Measurements from ENCODE around the gene IFNAR2.

IFNAR2 gene

DNA sequence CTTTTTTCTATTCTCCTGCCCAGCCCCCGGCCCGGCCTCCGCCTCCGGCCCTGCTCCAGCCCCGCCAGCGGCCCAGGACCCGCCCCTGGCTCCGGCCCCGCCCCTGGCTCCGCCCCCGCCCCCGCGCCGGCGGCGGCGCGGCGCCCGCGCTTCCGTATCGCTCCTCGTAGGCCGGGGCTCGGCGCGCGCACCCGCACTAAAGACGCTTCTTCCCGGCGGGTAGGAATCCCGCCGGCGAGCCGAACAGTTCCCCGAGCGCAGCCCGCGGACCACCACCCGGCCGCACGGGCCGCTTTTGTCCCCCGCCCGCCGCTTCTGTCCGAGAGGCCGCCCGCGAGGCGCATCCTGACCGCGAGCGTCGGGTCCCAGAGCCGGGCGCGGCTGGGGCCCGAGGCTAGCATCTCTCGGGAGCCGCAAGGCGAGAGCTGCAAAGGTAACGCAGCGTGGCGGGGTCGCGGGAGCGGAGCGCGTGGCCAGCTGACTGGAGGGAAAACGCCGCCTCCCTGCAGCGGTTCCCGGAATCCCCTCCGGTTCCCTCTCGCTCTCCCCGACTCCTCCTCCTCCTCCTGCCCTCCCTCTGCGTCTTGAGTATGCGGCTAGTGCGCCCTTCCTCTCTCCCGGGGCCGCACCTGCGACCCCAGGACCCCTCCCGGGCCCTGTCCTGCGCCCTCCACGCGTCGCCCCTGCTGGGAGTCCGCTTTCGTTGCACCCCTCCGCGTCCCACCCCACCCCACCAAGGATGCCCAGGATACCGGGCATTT lies at the start of gene IFNAR2:
Gene IFNAR2, plus strand, starts transcription at position 155 of the 761 bp plus-strand sequence. CDS start 11,985 bp downstream, outside the sequence.
- DNase-seq = peak; percentile 50

DNA sequence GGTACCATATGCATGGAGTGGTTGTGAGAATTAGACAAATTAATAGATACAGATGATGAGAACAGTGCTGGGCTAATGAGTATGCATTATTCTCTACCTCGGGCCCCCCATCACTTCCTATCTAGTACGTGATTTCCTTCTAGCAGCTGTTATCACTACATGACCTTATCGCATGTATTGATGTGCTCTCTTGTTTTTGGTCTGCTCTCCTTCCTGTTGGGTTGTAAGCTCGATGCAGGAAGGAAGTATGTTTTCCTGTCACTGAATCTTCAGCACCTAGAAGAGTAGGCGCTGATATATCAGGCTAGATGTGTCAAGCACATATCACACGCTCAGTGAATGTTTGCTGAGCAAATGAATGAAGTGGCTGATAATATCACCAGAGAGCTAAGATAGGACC lies 43.9 kb upstream of the IFNAR2 start:
- no peak for DNase-seq

DNA sequence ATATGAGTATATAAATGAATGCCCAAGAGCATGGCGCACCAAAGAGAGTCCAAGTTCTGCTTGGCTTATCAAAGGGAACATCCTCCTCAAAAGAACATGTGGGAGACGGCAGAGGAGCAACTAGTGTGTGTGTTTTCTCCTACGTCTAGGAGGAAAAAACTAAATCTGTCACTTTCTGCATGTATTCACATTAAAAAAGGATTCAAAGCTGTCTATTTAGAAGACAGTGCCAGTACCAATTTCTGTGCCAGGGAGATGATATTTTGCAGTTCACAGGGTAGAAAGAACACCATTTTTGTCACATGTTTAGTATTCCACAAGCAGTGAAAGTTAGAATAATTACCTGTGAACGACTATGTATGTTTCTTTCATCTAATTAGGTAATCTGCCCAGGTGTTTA lies 42.5 kb upstream of the IFNAR2 start:
- no peak for DNase-seq

DNA sequence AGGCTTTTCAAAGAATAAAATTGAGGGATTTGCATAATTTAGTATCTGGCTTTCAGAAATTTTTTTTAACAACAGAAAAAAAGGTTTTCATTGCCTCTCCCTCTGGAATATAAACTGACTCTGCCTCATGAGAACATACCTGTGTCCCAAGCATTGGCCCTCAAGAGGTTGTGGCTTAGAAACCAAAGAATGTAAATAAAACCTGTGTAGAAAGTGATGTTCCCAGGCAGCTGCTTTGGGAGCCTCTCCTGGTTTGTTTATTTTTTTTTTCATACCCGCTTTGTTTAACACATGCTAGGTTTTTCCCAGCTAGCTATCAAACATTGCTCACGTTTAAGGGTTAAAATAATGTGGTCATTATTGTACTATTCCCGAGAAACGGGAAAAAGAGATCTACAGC lies 40.5 kb upstream of the IFNAR2 start:
- DNase-seq = peak; percentile 72

DNA sequence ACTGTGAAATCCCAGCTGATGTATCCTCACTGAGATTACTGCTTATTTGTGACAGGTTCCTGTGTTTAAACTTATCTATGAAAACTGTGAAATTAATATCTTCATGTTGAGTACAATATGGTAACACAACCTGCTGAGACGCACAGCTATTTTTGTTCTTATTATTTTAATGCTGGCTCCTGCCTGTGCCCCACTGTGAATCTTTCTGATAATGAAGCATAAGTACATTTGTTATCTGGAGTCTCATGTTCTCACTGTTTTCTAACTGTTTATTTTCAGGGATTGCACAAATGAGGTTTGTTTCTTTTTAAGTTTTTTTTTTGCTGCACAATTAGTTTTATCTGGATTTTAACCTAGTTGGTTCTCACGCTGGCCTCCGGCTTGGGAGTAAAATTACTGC lies 39.9 kb upstream of the IFNAR2 start:
- no peak for DNase-seq

DNA sequence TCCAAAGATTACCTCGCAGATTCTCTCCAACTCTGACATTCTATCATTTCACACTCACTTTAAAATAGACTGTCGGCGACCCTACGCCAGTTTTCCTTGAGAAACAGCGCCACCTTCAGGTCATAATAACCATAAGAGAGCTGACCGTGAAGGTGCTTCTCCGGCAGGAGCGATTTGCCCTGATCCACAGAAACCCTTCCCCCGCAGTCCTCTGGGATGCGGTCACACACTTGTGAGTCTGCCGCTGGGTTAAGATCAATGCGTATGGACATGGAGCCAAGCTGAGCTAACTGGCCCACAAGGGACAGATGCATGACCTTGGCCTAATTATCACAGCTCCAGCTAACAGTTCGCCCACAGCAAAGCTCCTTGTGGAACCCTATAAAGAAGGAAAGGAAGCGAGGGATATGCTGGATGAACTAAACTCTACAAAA lies 32.8 kb upstream of the IFNAR2 start:
- DNase-seq = peak; percentile 73

DNA sequence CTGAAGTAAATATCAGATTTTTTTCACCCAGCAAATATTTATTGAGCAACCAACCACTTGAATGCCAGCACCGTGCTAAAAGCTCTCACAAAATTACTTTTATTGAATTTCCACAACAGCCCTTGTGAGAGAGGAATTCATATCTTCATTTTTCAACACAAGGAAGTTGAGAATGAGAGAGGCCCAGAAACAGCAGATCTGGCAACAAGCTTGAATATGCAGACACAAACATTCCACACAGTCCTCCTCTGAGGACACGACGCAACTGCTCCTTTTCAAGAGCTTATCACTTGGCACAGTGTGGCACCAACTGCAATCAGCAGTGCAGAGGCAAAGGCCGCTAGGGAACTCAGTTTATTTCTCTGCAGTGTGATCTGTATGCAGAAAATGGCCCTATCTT lies 32.2 kb upstream of the IFNAR2 start:
- DNase-seq = no peak

DNA sequence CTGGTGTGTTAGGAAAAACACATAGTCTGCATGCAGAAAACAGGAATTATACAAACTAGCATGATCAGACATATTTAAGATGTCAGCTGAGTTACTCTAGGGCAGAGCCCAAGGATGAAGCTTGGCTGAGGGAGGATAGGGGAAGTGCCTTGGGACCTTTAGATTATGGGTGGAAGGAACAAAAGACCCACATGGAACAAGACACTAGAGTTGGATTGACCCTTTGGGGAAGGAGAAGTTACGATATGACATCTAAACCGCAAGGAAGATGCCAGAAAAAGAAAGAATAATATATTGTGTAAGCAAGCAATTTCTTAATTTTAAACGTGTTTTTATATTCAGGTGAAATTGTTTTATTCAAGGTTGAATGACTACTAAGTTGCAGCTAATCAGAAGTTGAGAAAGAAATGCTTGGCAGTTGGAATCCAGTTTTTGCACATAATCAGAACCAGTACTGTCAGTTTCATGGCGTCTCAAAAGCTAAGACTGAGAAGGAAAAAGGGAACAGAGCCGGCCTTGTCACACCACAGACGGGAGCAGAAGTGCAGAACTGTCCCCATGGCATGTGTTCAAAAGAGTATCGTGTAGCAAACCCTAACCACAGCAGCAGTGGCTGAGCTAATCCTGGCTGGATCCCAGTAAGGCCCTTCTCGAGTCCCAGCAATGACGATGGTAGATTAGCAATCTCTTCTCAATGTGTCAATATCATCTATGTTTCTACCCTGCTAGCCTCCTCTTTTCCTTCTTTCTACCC lies 31.2 kb upstream of the IFNAR2 start:
- DNase-seq = peak; percentile 30

DNA sequence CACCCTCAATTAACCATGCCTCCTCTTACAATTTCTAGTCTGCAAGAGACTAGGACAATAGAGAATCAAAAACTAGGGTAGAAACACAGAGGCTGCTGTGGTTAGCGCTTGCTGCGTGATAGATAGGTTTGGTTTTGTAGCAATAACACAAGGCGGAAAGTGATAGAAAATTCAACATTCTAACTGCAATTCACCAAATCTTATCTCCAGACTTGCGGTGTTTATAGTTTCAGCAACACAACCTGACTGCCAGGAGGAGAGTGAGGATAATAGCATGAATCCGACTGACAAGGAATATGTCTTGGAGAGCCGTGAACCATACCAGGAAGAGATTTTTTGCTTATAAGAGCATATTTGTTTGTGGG lies 30.7 kb upstream of the IFNAR2 start:
- DNase-seq = no peak

DNA sequence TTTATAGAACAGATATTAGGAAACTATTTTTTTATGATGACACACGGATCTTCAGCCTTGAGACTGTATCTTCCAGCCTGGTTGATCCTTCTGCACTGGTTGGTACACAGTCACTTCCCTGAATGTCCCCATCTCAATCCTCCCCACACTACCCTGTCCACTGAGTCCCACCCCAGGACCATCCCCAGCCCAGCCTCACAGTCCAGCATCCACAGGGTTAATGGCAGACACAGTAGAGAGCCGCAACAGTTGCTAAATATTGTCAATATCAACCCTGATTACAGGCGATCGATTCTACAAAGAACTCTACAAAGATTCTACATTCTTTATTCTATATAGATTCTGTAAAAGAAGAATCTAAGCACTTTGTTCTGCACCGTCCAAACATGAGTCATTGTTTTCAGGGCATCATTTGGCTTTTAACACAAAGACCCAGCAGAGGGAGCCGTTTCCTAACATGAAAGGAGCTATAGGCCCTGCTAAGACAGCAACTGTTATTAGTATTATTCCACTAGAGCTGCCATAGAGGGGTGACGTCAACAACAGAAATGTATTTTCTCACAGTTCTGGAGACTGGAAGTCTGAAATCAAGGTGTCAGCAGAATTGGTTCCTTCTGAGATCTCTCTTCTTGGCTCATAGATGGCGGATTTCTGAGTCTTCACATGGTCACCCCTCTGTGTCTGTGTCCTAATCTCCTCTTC lies 30.1 kb upstream of the IFNAR2 start:
- peak; percentile 90 for DNase-seq

DNA sequence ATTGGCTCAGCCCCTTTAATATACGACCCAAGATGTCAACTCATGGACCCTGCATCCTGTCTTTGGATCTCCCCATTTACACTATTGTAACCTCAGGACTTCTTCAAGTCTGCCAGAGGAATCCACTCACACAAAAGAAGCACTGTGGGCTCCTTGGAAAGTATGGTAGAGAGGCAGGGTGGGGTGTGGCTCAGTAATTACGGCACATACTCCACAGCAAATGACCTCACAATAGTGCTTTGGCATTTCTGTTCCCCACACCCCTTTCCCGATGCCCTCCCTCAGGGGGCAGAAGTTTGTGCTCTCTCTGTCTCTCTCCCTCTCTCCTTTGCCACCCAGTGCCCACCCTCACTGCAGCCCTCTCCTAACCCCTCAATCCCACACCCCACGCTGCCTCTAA lies 27.8 kb upstream of the IFNAR2 start:
- DNase-seq = no peak

DNA sequence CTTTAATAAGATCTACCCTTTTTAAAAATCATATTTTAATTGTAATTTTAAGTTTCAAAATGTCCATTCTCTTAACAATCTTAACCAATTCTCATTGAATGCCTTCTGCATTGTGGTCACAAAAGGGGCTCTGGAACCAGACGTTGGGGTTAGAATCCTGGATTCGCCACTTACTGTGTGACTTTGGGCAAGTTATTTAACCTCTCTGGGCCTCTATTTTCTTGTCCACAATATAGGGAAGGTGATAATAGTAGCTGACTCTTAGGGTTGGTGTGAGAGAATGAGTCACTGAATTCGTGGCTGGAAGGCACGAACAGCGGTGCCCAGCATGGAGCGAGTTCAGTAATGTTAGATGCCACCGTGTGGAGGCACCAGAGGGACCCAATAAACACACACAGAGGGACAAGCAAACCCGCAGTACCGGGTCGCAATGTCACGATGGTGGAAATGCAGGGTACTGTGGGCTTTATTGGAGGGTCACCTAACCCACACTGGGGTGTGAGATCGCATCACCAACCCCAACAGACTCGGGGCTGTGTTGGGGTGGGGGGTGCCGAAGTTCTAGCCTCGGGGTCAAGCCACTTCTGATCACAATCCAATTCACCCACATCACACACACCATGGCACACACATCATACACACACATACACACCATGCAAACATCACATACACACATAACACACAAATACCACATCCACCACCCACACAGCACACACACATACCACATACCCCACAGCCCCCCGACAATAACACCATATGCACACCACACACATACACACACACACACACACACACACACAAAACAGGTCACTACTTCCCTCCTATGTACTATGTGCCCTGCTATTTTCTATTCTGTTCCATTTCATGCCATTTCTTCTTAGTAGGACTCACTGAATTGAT lies 27.0 kb upstream of the IFNAR2 start:
- DNase-seq = no peak

DNA sequence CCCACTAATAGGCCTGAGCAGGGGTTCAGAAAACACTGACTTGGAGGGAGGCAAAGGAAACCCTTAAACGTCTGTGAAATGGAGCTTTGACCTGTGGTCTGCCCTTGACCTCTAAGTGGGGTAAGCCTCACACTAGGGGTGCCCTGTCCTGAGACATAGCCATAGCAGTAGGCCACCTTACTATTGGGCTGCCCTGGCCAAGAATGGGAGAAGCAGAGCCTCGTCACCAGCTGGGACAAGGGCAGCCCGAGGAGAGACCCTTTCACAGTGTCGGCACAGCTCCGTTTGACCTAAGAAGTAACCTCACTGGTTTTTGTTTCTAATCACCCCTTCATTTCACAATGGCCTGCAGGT lies 26.4 kb upstream of the IFNAR2 start:
- no peak for DNase-seq

DNA sequence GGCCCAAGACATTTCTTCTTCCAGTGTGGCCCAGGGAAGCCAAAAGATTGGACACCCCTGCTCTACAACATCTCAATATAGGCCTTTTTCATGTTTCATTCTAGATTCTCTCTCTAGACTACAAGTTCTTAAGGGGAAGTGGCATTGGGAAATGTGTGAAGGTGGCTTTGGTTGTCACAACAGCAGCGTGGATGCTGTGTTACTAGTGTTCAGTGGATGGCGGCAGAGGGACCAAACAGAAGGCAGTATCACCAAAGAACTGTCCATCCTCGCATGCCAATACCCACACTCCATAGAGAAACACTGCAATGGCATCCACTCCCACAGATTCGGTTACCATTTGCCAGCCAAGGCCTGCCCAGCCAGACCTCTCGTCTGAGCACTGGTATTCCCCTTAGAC lies 24.3 kb upstream of the IFNAR2 start:
- DNase-seq = no peak

DNA sequence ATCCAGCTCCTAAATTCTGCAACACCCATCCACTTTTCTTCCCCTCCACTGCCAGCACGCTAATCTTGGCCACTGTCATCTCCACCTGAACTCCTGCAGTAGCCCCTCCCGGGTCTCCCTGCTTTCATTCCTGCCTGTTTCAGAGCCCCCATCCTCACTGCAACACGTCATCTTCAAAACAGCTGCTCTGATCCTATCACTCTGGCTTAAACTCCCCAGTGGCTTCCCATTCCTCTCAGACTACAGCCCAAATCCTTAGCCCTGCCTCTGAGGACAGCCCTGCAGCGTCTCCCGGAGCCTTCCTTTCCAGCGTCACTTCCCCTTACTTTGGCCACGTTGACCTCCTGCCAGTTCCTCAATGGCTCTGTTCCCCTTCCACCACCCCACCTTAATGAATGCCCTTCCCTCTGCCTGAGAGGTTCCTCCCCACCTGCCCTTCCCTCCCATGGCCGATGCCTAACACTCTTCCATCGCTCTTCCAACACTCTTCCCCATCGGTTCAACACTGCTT lies 22.9 kb upstream of the IFNAR2 start:
- no peak for DNase-seq

DNA sequence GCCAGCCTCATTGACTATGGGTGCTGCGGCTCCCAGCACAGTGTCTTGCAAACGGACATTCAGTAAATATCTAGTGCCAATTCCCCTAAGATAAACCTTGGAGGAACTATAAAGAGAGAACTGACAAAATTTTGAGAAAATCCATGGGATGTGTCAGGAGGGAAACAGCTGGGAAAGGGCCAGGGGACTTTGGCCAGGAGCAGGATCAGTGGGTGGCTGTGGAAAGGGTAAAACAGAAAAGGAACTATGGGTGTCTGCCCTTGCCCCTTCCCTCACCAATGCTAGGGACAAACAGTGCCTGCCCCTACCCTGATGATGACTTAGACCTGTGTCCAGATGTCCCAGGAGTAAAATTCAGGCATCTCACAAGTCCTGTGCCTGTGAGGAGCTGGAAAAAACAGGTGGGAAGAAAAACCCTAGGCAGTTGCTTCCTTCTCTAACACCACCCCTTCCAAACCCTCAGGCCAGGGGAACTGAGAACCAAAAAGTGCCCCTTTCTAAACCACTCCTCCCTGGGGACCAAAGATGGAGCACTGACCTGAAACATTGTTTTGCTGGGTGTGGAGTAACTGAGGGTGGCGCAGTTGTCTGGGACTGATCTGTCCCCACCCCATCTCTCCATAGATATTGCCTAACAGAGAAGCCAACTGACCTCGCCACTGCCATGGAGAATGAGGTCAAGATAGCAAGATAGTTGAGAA lies 22.1 kb upstream of the IFNAR2 start:
- DNase-seq = no peak

DNA sequence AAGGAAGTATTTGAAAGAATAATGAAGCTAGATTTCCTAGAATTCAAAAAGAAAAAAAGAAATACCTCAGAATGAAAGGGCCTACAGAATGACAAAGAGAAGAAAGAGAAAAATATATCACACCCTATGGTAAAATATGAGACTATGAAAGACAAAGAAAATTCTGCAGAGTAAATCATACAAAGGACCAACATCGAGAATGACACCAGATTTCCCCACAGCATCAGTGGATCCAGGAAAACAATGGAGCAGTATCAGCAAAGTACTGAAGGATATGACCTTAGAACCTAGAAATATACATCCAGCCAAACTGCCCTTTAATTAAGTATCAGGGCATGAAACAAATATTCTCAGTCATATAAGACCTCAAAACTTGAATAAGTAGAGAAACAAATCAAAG lies 21.2 kb upstream of the IFNAR2 start:
- no peak for DNase-seq

DNA sequence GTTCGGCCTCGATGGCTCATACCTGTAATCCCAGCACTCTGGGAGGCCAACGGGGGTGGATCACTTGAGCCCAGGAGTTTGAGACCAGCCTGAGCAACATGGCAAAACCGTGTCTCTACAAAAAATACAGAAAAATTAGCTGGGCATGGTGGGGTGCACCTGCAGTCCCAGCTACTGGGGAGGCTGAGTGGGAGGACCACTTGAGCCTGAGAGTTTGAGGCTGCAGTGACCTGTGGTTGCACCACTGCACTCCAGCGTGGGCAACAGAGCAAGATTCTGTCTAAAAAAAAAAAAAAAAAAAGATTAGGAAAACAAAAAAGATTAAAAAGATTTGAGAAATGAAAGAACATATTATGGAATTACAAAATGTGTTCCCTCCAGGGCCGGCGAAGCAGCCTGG lies 18.4 kb upstream of the IFNAR2 start:
- DNase-seq = no peak

DNA sequence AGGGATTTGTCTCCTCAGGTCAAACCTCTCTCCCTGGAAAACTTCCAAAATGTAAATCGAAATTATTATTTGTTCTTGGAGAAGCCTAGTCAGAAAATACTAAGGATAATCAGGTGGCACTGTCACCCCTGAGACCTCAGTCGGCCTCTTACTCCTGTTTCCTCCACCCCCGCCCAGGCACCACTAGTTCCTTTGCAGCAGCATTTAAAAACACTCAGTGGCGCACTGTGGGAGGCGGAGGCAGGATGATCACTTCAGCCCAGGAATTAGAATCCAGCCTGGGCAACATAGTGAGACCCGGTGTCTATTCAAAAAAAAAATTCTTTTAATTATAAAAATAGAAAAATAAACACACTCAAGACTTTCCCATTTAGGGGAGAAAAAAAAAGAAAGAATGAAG lies 18.0 kb upstream of the IFNAR2 start:
- DNase-seq = no peak

DNA sequence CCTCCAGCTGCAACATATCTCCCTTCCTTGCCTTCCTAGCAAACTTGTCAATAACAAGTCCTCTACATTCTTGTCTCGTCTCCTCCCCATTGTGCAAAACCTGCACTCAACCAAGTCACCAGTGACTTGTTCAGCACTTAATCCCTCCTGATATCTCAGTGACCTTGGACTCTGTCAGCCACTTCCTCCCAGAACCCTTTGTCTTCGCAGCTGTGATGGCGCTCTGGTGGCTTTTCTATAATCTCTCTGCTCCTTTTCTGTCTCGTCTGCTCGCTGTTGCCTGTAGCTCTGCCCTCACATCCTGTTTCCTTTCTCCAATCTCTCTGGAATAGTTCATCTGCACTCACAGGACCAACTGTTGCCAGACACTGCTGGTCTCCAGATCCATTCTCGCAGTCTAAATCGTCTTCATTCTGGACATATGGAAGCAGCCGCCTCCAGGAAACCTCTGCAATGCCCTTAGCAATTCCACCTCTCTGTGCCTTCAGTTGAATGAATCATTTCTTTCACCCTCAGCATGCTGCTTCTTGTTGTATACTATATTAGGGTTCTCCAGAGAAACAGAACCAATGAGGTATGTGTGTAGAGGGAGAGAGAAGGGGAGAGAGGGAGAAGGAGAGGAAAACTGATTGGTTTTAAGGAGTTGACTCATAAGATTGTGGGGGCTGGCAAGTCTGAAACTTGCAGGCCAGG lies 17.4 kb upstream of the IFNAR2 start:
- no peak for DNase-seq

DNA sequence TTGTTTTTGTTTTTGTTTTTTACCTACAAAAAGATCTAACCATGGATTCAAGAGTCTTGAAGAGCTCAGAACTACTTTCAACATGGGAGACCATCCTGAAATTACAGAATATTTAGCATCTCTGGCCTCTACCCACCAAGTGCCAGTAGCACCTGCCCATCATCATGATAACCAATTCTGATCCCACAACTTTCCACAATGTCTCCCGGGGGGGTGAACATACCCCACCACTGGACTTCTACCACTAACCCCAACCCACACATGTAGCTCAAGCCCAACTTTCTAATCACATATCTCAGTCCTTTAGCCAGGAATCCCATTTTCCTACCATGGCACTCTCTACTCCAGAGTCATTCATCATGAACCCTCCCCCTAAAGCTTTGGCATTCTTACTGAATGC lies 15.7 kb upstream of the IFNAR2 start:
- no peak for DNase-seq

DNA sequence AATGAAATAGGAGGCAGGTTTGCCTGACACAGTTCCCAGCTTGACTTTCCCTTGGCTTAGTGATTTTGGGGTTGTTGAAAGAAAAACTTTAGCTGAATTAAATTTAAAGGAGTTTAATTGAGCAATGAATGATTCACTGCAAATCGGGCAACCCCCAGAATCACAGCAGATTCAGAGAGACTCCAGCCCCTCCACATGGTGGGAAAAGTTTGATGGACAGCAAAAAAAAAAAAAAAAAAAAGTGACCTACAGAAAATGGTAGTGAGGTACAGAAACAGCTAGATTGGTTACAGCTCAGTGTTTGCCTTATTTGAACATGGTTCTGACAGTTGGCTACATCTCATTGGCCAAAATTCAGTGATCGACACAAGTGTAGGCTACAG lies 12.6 kb upstream of the IFNAR2 start:
- DNase-seq = no peak
